SU-DHL-6 (cell line): ENCODE measurements around the gene ABTB2.

Source experiments
- CTCF ChIP-seq: fragments of 200-600 bp; sonication (generic); IDR thresholded peaks from one replicate; pipeline ENCODE4 v1.5.1; 2017; ENCODE audit warnings: antibody characterized with exemption, mild to moderate bottlenecking, low read length, moderate library complexity; ENCODE audit not compliant: insufficient read depth, poor library complexity, severe bottlenecking
- EZH2phosphoT487 ChIP-seq: fragments of 200-600 bp; sonication (generic), shearing (Covaris generic); conservative IDR thresholded peaks from 2 replicates; pipeline ENCODE4 v1.6.1; 2018; ENCODE audit warnings: mild to moderate bottlenecking, antibody characterized with exemption, low read length, moderate library complexity, mixed read lengths

DNA sequence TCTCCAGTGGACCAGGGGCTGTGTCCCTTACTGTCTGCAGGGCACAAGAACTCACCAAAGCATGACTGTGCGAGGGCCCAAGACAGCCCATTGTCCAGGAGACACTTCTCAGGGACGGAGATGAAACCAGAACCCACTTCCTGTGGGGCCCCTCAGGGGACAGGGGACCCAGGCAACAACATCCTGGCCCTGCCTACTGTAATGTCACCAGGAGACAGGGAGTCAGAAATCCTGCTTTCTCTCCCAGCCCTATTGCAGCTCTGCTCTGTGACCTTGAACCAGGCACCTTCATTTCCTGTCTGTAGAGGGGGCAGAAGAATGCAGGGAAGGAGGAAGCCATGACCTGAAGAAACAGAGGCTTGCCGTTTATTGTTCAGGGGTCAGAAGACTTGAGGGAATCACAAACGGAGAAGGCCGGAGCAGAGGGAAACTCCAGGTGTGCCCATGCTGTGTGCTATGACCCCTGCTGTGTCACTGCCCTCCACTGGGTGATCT, 154.4 kb downstream of the ABTB2 start:
- TF ChIP-seq CTCF (no peak), EZH2phosphoT487 (no peak)
